ENCODE data around the gene PSME4.
A peak's percentile ranks its signal among the peaks of the same experiment; 100 is the strongest.
"Not testable (repeated sequence)": the region's sequence is repeated elsewhere in the genome, so short reads cannot be mapped to it uniquely, and the experiment has no call there.

Gene PSME4

DNA sequence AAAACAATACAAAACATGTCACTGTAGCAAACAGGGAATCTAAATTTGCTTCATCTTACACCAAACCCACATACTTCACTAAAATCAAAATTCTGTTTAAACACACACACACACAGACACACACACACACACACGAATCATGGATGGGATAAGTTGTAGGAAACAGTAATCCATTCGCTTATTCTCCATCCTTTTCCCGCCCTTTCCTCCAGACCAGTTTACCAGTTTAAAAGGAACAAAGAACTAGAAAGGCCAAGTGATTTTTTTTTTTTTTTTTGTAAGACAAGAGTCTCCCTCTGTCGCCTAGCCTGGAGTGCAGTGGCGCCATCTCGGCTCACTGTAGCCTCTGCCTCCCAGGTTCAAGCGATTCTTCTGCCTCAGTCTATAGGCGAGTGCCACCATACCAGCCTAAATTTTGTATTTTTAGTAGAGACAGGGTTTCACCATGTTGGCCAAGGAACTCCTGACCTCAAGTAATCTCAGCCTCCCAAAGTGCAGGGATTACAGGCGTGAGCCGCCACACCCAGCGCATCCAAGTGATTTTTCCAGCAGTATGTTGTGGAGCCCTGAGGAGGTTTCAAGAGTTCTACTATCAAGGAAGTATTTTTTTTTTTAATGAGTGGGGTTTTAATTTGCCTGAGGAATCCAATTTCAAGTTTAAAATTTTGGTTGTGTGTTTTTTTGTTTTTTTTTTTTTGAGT is 5.7 kb downstream of the PSME4 start:
- DNase-seq, result no peak

- no peak for DNase-seq
These were observed 6.4 kb downstream of the PSME4 start for GRCh38 chr2:53964257-53964952.

DNA sequence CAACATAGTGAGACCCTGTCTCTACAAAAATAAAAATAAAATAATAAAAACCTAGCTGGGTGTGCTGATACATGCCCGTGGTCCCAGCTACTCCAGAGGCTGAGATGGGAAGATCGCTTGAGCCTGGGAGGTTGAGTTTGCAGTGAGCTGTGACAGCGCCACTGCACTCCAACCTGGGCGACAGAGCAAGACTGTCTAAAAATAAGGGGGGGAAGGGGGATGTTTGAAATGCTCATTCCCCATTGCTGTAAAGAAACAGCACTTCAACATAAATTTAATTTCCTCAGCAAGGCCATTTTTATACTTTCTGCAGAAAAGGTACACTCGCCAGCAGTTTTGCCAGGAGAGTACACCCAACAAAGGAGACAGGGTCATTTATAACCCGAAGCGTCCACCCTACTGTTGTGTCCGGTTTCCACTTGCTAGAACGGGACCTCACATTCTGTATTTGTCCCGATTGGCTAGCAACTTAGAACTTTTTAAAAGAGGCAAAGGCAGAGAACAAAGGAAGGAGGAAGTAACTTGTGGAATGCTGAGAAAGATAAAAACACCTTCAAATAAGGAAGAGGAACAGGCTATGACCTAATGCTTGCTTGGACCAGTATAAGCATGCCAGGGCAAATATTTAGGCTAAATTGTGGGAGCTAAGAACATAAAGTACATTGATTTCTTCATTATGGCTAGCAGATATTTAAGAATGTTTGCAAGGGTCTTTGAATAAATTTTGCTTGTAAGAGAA is 9.1 kb downstream of the PSME4 start:
- DNase-seq, result not testable (repeated sequence)

- no peak for DNase-seq
These were observed 10.3 kb downstream of the PSME4 start for GRCh38 chr2:53960476-53960875.

DNA sequence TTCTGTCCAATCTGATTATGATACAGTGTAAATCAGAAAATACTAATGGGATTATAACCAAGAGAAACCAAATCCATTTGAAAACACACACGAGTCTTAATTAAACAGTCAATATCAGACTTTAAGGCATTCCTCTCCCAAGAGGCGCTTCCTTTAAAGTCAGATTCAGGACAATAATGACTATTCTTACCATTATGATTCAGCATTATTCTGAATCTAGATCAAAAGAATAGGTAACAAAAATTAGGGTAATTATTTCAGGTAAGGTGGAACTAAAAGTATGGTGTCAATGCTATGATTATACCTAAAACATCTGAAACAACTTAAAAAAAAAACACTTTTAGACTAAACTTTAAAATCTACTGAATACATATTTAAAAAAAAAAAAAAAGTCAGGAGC is 12.3 kb downstream of the PSME4 start:
- DNase-seq, result no peak

GRCh38 chr2:53952519-53952918 is 18.3 kb downstream of the PSME4 start:
- no peak for DNase-seq

DNA sequence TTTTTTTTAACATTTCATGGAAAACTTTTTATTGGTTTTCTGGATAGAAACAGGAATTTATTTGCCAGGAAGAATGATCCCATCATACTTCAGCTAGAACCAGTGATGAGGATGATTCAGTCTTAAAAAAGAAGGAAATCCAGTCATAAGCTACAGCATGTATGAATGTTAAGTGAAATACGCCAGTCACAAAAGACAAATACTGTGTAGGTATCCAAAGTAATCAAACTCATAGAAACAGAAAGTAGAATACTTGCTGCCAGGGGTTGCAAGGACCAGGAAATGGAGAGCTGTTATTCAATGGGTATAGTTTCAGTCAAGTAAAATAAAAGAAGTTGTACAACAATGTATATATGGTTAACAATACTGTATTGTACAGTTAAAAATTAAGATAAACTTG is 21.3 kb downstream of the PSME4 start:
- no peak for DNase-seq

- DNase-seq, result no peak
These were observed 25.3 kb downstream of the PSME4 start for GRCh38 chr2:53945538-53945937.

GRCh38 chr2:53944542-53944941 is 26.3 kb downstream of the PSME4 start:
- DNase-seq, result no peak

GRCh38 chr2:53942280-53942679 is 28.5 kb downstream of the PSME4 start:
- DNase-seq, result no peak

DNA sequence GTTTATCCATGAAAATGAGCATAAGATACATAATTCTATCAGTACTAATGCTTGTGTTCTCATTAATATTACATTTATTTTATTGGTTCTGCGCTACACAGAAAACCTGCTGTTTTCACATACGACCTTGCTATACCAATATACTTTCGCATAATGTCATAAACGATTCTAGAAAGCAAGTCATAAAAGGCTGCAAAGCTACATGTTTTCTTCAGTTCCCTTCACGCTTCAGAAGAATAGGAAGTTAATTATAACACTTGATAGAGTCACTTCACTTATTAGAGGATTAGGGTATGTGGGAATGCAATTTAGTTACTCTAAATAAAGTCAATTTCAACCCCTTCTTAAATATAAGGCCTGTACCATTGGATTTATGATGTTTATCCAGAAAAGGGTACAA is 29.0 kb downstream of the PSME4 start:
- no peak for DNase-seq

GRCh38 chr2:53939656-53940055 is 31.1 kb downstream of the PSME4 start:
- no peak for DNase-seq

- DNase-seq, result no peak
These were observed 31.9 kb downstream of the PSME4 start for GRCh38 chr2:53938904-53939303.

GRCh38 chr2:53933329-53933728 is 37.5 kb downstream of the PSME4 start:
- DNase-seq, result peak; percentile 3

- DNase-seq, result not testable (repeated sequence)
These were observed 44.5 kb downstream of the PSME4 start for GRCh38 chr2:53926321-53926720.

GRCh38 chr2:53913721-53914120 is 57.1 kb downstream of the PSME4 start:
- peak; percentile 7 for DNase-seq

DNA sequence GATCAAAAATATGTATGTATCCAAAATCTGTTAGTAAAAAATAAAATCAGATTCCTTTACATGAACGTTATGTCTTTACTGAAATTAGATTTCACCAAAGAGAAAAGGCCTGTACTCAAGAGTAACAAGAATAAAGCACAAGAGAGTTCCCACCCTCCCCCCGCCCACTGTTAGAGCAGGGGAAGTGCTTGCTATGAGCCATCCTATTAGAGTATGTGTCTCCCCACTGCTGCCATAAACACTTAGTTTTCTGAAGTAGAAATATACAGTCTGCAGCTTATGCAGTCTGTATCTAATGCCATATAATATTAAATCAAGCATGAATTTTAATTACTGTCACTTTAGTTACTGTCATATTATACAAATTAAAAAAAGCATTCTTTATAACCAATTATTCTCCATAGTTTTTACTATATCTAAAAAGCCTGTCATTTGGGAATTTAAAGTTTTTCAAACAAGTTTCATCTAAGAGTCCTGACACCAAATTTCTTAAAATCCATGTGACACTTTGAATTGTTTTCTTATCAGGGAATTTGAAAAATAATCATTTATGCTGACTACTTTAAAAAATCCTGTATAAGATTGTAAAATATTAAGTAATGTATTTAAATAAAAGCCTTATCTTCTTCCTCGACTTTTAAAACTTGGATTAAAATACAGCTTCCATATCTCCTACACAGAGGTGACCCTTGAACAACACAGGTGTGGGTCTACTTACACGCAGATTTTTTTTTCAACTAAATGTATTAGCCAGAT is 59.2 kb downstream of the PSME4 start:
- no peak for DNase-seq

DNA sequence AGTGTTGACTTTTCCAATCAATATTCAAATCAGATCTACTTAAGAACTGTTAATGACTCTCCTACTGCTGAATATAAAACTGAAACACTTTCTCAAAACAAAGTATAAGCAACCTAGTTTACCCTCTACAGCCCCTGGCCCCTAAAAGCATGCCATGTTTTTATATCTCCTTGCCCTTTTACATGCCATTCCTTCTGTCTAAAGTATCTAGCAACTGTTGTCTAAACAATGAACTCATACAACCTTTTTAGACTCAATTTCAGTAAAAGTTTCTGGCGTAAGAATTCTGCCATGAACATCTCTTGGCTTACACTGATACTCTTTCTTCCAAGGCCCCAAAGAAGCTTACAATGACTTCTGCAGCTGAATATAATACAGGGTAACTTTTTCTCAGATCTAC is 63.2 kb downstream of the PSME4 start:
- no peak for DNase-seq

GRCh38 chr2:53905396-53905795 is 65.4 kb downstream of the PSME4 start:
- DNase-seq, result no peak

- DNase-seq, result no peak
These were observed 67.8 kb downstream of the PSME4 start for GRCh38 chr2:53903011-53903410.

DNA sequence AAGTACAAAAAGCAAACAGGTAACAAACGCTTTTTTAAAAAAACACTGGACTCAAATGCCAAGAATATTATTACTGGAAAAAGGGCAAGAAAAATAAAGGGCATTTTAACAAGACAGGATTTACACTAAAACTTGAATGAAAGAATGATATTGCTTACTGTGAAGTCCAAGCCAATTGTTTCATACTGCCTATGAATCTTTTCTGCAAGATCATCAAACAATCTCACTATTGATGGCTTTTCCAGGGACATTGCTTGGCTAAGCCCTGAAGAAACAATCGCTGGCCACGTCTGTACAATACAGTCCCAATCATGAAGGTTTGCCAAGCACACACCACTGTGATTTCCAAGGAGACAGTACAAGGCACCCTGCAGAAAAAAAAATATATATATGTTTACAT is 69.6 kb downstream of the PSME4 start:
- DNase-seq, result no peak

DNA sequence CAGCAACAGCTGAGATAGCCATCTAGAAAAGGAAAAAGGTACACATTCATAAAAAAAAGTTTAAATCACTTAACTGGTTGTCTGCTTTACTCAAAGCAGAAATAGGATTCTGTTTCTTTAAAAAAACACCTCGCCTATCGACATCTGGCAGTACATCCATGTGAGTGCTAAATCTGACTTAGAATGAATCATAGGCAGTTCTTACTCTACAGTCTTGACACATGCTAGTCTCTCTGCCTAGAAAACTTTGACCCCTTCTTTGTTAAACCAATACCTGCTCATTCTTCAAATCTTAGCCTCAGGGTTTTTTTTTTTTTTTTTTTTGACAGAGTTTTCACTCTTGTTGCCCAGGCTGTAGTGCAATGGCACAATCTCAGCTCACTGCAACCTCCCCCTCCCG is 73.9 kb downstream of the PSME4 start:
- DNase-seq, result no peak
